ES-I3 (cell line): Measurements from ENCODE around the gene PTDSS2.

ENCODE experiments used
- H3K36me3 ChIP-seq: 2 replicates; pipeline ENCODE4 v1.6.1; 2013; ENCODE audit warnings: mild to moderate bottlenecking, low read length, control low read depth, moderate library complexity; ENCODE audit not compliant: insufficient read depth
- H3K4me1 ChIP-seq: 2 replicates; pipeline ENCODE4 v1.6.1; 2013; ENCODE audit warnings: mild to moderate bottlenecking, control low read depth, low read length; ENCODE audit not compliant: insufficient read depth
- H3K9ac ChIP-seq: 2 replicates; pipeline ENCODE4 v1.6.1; 2013; ENCODE audit warnings: low read depth, mild to moderate bottlenecking, low read length, moderate library complexity
- H3K9me3 ChIP-seq: 2 replicates; pipeline ENCODE4 v1.6.1; 2013; ENCODE audit warnings: mild to moderate bottlenecking, low read length, moderate library complexity; ENCODE audit not compliant: control insufficient read depth, insufficient read depth

The PTDSS2 gene

GRCh38 chr11:499201-500076 lies 49.4 kb downstream of the PTDSS2 start:
- H3K9ac ChIP-seq = no peak overlapping the region
- H3K36me3 ChIP-seq = peaks cover 10% of the 10 kb centered on the region
- no peaks in the 10 kb centered on the region for H3K9me3 ChIP-seq
- H3K4me1 ChIP-seq = no peaks in the 10 kb centered on the region

GRCh38 chr11:501001-501682 lies 51.1 kb downstream of the PTDSS2 start:
- Histone ChIP-seq H3K9ac (no peak overlapping the region), H3K4me1 (peaks cover 6% of the 10 kb centered on the region; the same call in 1 of the 2 replicates), H3K36me3 (peaks cover 10% of the 10 kb centered on the region), H3K9me3 (no peaks in the 10 kb centered on the region)

GRCh38 chr11:501683-502287 lies 51.7 kb downstream of the PTDSS2 start:
- Histone ChIP-seq H3K36me3 (peaks cover 10% of the 10 kb centered on the region), H3K4me1 (peaks cover 6% of the 10 kb centered on the region; the same call in 1 of the 2 replicates), H3K9ac (no peak overlapping the region)

GRCh38 chr11:502288-503178 lies 52.5 kb downstream of the PTDSS2 start:
- Histone ChIP-seq H3K36me3 (peaks cover 2% of the 10 kb centered on the region; the same call in 1 of the 2 replicates), H3K9me3 (no peaks in the 10 kb centered on the region), H3K4me1 (peaks cover 6% of the 10 kb centered on the region; the same call in 1 of the 2 replicates), H3K9ac (no peak overlapping the region)

More at GRCh38 chr11:501683-502287, 51.7 kb downstream of the PTDSS2 start:
- H3K9me3 ChIP-seq = no peaks in the 10 kb centered on the region

- Histone ChIP-seq H3K9me3 (no peaks in the 10 kb centered on the region), H3K9ac (peak overlapping the region; percentile 71; the same call in 1 of the 2 replicates), H3K4me1 (peaks cover 6% of the 10 kb centered on the region; the same call in 1 of the 2 replicates), H3K36me3 (no peaks in the 10 kb centered on the region; the same call in 1 of the 2 replicates)
Measured at GRCh38 chr11:503179-503981, 53.3 kb downstream of the PTDSS2 start.

- H3K36me3 ChIP-seq = peaks cover 4% of the 10 kb centered on the region
- H3K9me3 ChIP-seq = no peaks in the 10 kb centered on the region
- H3K9ac ChIP-seq = peak overlapping the region; percentile 71
- peaks cover 6% of the 10 kb centered on the region; the same call in 1 of the 2 replicates for H3K4me1 ChIP-seq
Measured at GRCh38 chr11:504053-504993, 54.2 kb downstream of the PTDSS2 start.

GRCh38 chr11:504994-505344 lies 54.9 kb downstream of the PTDSS2 start:
- Histone ChIP-seq H3K9ac (peak overlapping the region; percentile 71; the same call in 1 of the 2 replicates), H3K36me3 (peaks cover 4% of the 10 kb centered on the region), H3K4me1 (peaks cover 6% of the 10 kb centered on the region; the same call in 1 of the 2 replicates), H3K9me3 (no peaks in the 10 kb centered on the region)

GRCh38 chr11:506238-506994 lies 56.3 kb downstream of the PTDSS2 start:
- Histone ChIP-seq H3K36me3 (peaks cover 4% of the 10 kb centered on the region), H3K9me3 (no peaks in the 10 kb centered on the region), H3K9ac (peak overlapping the region; percentile 96), H3K4me1 (peaks cover 6% of the 10 kb centered on the region; the same call in 1 of the 2 replicates)

- Histone ChIP-seq H3K4me1 (peaks cover 6% of the 10 kb centered on the region; the same call in 1 of the 2 replicates), H3K9me3 (no peaks in the 10 kb centered on the region), H3K36me3 (peaks cover 4% of the 10 kb centered on the region), H3K9ac (peak within 1 kb of the TSS; percentile 96)
Measured at GRCh38 chr11:506995-507726, 57.1 kb downstream of the PTDSS2 start, which contains the start of gene RNH1. RNH1 (minus strand) TSS chr11:507242; CDS start chr11:502162, 5,080 bp downstream.

GRCh38 chr11:507727-508515 lies 57.8 kb downstream of the PTDSS2 start:
- Histone ChIP-seq H3K36me3 (peaks cover 4% of the 10 kb centered on the region), H3K9me3 (no peaks in the 10 kb centered on the region), H3K9ac (peak overlapping the region; percentile 86), H3K4me1 (peaks cover 6% of the 10 kb centered on the region; the same call in 1 of the 2 replicates)
